ENCODE results near the gene MYO1B.

- TF ChIP-seq CTCF (optimal IDR thresholded peaks at IDR 0.05 in 1 of 3, IDR thresholded peaks at IDR 0.05 in 1 of 3, conservative IDR thresholded peaks at IDR 0.05 in 1 of 3; ENCODE audit: extremely low read depth in 1 of 3, insufficient read depth in 2 of 3, low read length in 3 of 3) = no peak
- no peak for TF ChIP-seq EZH2 (IDR thresholded peaks at IDR 0.05; ENCODE audit: low read length)
Observed at GRCh38 chr2:191250400-191250799, 5.2 kb downstream of the MYO1B start.
